Keratinocyte (primary cell): Measurements from ENCODE around the gene DPH2. TPM values are rescaled to one million over a fixed set of nuclear protein-coding genes. Genes with fewer than 3 reads are reported as not detected.

ENCODE experiments used
- DNase-seq: peaks from one replicate; pipeline ENCODE4 v3.0.0-alpha.2; 2011; ENCODE audit warnings: low read depth, missing footprints, low spot score
- FAIRE-seq: peaks from 2 replicates; lab custom pipeline; 2011; peaks lifted over from hg19 to GRCh38; lab: Jason Lieb, UNC
- H2AFZ ChIP-seq: 2 replicates; pipeline ENCODE4 v1.6.0; 2012; ENCODE audit warnings: low read length, control low read depth, inconsistent platforms; ENCODE audit not compliant: control insufficient read depth
- H3K27ac ChIP-seq: 2 replicates; pipeline ENCODE4 v1.5.1; 2011; ENCODE audit warnings: low read length; ENCODE audit not compliant: control insufficient read depth, insufficient read depth
- H3K27me3 ChIP-seq: 3 replicates; pipeline ENCODE4 v1.6.0; 2011; ENCODE audit warnings: low read length; ENCODE audit not compliant: control insufficient read depth, insufficient read depth; ENCODE audit errors: extremely low read depth
- H3K36me3 ChIP-seq, 2 experiments: 2 replicates in 1 of 2; 3 replicates in 1 of 2; pipeline ENCODE4 v1.5.1; 2011; ENCODE audit warnings: low read length in 2 of 2, mild to moderate bottlenecking in 1 of 2; ENCODE audit not compliant: control insufficient read depth in 2 of 2, insufficient read depth in 2 of 2; ENCODE audit errors: extremely low read depth in 1 of 2
- H3K4me1 ChIP-seq: 3 replicates; pipeline ENCODE4 v1.5.1; 2011; ENCODE audit warnings: low read length; ENCODE audit not compliant: control insufficient read depth, insufficient read depth; ENCODE audit errors: extremely low read depth
- H3K4me2 ChIP-seq: 3 replicates; pipeline ENCODE4 v1.6.0; 2011; ENCODE audit warnings: low read depth, low read length; ENCODE audit not compliant: control insufficient read depth, insufficient read depth; ENCODE audit errors: extremely low read depth
- H3K4me3 ChIP-seq, 3 experiments: fragments of 200-600 bp in 1 of 3; sonication (generic) in 1 of 3; 2 replicates in 2 of 3; 3 replicates in 1 of 3; pipeline ENCODE4 v1.5.1; 2011 to 2016; ENCODE audit warnings: low read length in 3 of 3, mild to moderate bottlenecking in 3 of 3, control low read depth in 2 of 3, inconsistent platforms in 1 of 3, low read depth in 1 of 3, mixed read lengths in 1 of 3, mixed run types in 1 of 3, moderate library complexity in 1 of 3; ENCODE audit not compliant: control insufficient read depth in 2 of 3, insufficient read depth in 2 of 3; ENCODE audit errors: extremely low read depth in 1 of 3
- H3K79me2 ChIP-seq: 2 replicates; pipeline ENCODE4 v1.6.0; 2012; ENCODE audit warnings: low read length; ENCODE audit not compliant: control insufficient read depth, insufficient read depth
- H3K9ac ChIP-seq: 3 replicates; pipeline ENCODE4 v1.6.0; 2011; ENCODE audit warnings: low read length; ENCODE audit not compliant: control insufficient read depth, insufficient read depth; ENCODE audit errors: extremely low read depth
- H3K9me1 ChIP-seq: 3 replicates; pipeline ENCODE4 v1.6.0; 2011; ENCODE audit warnings: low read length; ENCODE audit not compliant: control insufficient read depth, insufficient read depth; ENCODE audit errors: extremely low read depth
- H3K9me3 ChIP-seq: 2 replicates; pipeline ENCODE4 v1.5.1; 2012; ENCODE audit warnings: low read depth, low read length; ENCODE audit not compliant: control insufficient read depth
- H4K20me1 ChIP-seq: 3 replicates; pipeline ENCODE4 v1.6.0; 2011; ENCODE audit warnings: low read length; ENCODE audit not compliant: control insufficient read depth, insufficient read depth; ENCODE audit errors: extremely low read depth
- CTCF ChIP-seq, 3 experiments: IDR thresholded peaks in 1 of 3; conservative IDR thresholded peaks in 1 of 3; optimal IDR thresholded peaks in 1 of 3; 2 replicates in 2 of 3; 3 replicates in 1 of 3; pipeline versions ENCODE3 to v1.5.1; 2011; ENCODE audit warnings: low read length in 3 of 3, mild to moderate bottlenecking in 3 of 3, moderate library complexity in 2 of 3, control low read depth in 1 of 3, inconsistent platforms in 1 of 3; ENCODE audit not compliant: insufficient read depth in 2 of 3; ENCODE audit errors: extremely low read depth in 1 of 3
- EZH2 ChIP-seq: IDR thresholded peaks from one replicate; pipeline ENCODE4 v1.6.1; 2012; ENCODE audit warnings: inconsistent platforms, mild to moderate bottlenecking, low read length, moderate library complexity
- dilution Hi-C: fragments of 300-500 bp; cut with MboI; formaldehyde crosslinking; loops from one replicate; pipeline ENCODE4 v1.7.0; 2020; ENCODE audit warnings: low sequenced_read_pairs; ENCODE audit not compliant: extremely low pct_ligation_motif_present
- polyA plus RNA-seq, 5 experiments: library from polyadenylated mRNA; depleted of rRNA in 3 of 5; stranded (reverse) in 3 of 5; stranded (forward) in 1 of 5; unstranded in 1 of 5; fragments of >200 nt; gene quantifications; 1 replicate in 1 of 5; 2 replicates in 3 of 5; 3 replicates in 1 of 5; pipeline versions ENCODE4 v1.2.1 to v1.2.3, GENCODE V29; 2011 to 2012; ENCODE audit warnings: missing spikeins in 2 of 5, low read depth in 1 of 5, low replicate concordance in 1 of 5

Gene DPH2
- polyA plus RNA-seq, 1 donor (not counting 4 experiments of a cell fraction or from before 2014, with no cell fraction given): 30.3 TPM

- Histone ChIP-seq H3K4me3 (peak overlapping the region; percentile 58 to 68 (median 61)), H3K9me1 (no peaks in the 10 kb centered on the region), H4K20me1 (no peaks in the 10 kb centered on the region), H3K27me3 (no peaks in the 10 kb centered on the region), H3K9ac (peak overlapping the region; percentile 83), H3K4me1 (peaks cover 23% of the 10 kb centered on the region), H3K9me3 (no peaks in the 10 kb centered on the region), H3K4me2 (peak overlapping the region; percentile 85), H3K27ac (peak overlapping the region; percentile 90), H3K79me2 (no peaks in the 10 kb centered on the region), H2AFZ (no peak overlapping the region), H3K36me3 (peaks cover 4 to 5% of the 10 kb centered on the region in 2 experiments)
- dilution Hi-C loops: no loop called here
- no peak for FAIRE-seq
- no peak for DNase-seq
- TF ChIP-seq EZH2: no peak
- TF ChIP-seq CTCF (optimal IDR thresholded peaks at IDR 0.05 in 1 of 3, IDR thresholded peaks at IDR 0.05 in 1 of 3, conservative IDR thresholded peaks at IDR 0.05 in 1 of 3; ENCODE audit: extremely low read depth in 1 of 3, insufficient read depth in 2 of 3, low read length in 3 of 3): no peak
Observed at GRCh38 chr1:43992232-43992995, 22.6 kb downstream of the DPH2 start.

GRCh38 chr1:43993206-43993914, 23.6 kb downstream of the DPH2 start:
- no peak overlapping the region for H3K4me2 ChIP-seq
- no peak overlapping the region for H2AFZ ChIP-seq
- H3K9ac ChIP-seq: no peak overlapping the region

More at GRCh38 chr1:43993206-43993914, 23.6 kb downstream of the DPH2 start:
- dilution Hi-C loops: no loop called here
- no peaks in the 10 kb centered on the region for H3K27me3 ChIP-seq
- H3K4me3 ChIP-seq: no peak overlapping the region
- H3K36me3 ChIP-seq: peaks cover 0 to 2% of the 10 kb centered on the region in 2 experiments
- H3K9me1 ChIP-seq: no peaks in the 10 kb centered on the region
- FAIRE-seq (no peak), DNase-seq (no peak)
- TF ChIP-seq CTCF (optimal IDR thresholded peaks at IDR 0.05 in 1 of 3, IDR thresholded peaks at IDR 0.05 in 1 of 3, conservative IDR thresholded peaks at IDR 0.05 in 1 of 3; ENCODE audit: extremely low read depth in 1 of 3, insufficient read depth in 2 of 3, low read length in 3 of 3): no peak
- no peaks in the 10 kb centered on the region for H4K20me1 ChIP-seq
- no peaks in the 10 kb centered on the region for H3K9me3 ChIP-seq
- no peaks in the 10 kb centered on the region for H3K79me2 ChIP-seq
- H3K4me1 ChIP-seq: peaks cover 23% of the 10 kb centered on the region
- no peak overlapping the region for H3K27ac ChIP-seq
